ENCODE measurements around the gene COLGALT1.

- TF ChIP-seq CTCF (IDR thresholded peaks at IDR 0.05; ENCODE audit: insufficient read depth, low read length, poor library complexity, severe bottlenecking) (no peak), EZH2phosphoT487 (conservative IDR thresholded peaks at IDR 0.05; ENCODE audit: low read length) (no peak)
These were observed 69.0 kb downstream of the COLGALT1 start for GRCh38 chr19:17624314-17624991.

Data from SU-DHL-6 (cell line).